ENCODE results near the gene KCNC3. TPM values are rescaled to one million over a fixed set of nuclear protein-coding genes. Genes with fewer than 3 reads are reported as not detected.

KCNC3 gene
- total RNA-seq, 1 donor from 2014 or later: not detected

DNA sequence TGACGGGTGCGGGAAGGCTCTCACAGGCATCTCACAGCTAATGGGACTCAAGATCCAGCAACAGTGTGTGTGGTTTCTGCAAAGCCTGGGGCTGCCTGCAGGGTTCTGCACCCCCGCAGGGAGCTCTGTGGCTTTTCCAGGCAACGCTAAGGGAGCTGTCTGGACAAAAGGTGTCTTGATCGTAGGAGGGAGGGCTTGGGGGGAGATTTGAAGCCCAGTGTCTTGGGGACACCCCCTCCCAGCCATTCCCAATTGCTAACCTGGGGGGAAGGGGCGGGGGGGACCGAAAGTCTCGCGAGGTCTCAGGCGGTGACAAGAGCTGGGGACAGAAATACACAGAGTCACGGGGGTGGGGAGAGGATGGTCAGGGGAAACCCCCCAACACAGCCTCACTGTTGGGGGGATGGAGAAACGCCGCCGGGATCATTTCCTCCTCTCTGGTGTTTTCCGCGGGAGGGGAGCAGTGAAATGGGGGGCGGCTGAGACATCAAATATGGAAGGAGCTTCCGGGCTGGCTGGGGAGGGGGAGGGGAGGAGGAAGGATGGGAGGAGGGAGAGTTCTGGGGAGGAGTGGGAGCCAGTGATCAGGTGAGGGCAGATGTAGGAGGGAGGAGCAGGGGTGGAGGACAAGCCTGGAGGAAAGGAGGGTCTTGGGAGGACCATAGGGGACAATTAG, 13.3 kb downstream of the KCNC3 start:
- DNase-seq (ENCODE audit: low read depth) (no peak), FAIRE-seq (no peak)
- H3K27me3 ChIP-seq (ENCODE audit: control insufficient read depth, insufficient read depth, low read length): peaks cover 10% of the 10 kb centered on the region
- no peaks in the 10 kb centered on the region for H3K36me3 ChIP-seq (ENCODE audit: control insufficient read depth, insufficient read depth, low read length)
- H3K4me3 ChIP-seq (ENCODE audit: low read depth, low read length): no peak overlapping the region
- TF ChIP-seq, protein P1, sequence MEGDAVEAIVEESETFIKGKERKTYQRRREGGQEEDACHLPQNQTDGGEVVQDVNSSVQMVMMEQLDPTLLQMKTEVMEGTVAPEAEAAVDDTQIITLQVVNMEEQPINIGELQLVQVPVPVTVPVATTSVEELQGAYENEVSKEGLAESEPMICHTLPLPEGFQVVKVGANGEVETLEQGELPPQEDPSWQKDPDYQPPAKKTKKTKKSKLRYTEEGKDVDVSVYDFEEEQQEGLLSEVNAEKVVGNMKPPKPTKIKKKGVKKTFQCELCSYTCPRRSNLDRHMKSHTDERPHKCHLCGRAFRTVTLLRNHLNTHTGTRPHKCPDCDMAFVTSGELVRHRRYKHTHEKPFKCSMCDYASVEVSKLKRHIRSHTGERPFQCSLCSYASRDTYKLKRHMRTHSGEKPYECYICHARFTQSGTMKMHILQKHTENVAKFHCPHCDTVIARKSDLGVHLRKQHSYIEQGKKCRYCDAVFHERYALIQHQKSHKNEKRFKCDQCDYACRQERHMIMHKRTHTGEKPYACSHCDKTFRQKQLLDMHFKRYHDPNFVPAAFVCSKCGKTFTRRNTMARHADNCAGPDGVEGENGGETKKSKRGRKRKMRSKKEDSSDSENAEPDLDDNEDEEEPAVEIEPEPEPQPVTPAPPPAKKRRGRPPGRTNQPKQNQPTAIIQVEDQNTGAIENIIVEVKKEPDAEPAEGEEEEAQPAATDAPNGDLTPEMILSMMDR (IDR thresholded peaks at IDR 0.05; ENCODE audit: insufficient read depth, low read length, severe bottlenecking): no peak

- H3K36me3 ChIP-seq (ENCODE audit: control insufficient read depth, insufficient read depth, low read length): no peaks in the 10 kb centered on the region
- FAIRE-seq: no peak
Measured at GRCh38 chr19:50314724-50315708, 14.2 kb downstream of the KCNC3 start.

DNA sequence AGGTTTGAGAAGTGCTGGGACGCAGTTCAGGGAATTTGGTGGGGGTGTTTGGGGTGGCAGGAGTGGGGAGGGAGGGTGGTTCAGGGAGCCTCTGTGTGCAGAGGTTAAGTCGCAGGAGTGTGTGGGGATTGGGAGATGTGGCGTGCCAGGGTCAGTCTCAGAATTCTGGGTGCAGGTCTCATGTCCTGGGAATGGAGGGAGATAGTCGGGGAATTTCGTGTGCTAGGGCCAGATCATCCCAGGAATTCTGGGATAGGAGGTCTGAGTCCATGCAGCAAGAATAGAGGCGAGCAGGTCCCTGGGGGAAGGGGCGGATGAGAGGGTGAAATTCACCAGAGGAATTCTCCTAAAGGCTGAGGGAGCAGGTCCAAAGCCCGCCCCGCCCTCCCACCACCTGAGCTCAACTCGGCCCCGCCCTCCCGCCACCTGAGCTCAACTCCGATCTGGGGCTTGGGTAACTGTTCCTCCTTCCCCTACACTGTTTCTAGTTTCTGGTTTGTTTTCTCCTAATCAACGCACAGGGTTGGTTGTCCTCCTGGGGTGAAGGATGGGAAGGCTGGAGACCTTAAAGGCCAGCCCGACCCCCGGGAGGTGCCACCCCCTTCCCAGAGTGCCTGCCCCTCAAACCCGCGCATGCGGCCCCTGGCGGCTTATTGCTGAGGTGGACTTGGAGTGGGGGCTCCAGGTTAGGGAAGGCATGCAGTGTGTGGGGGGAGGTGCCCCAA, 15.2 kb downstream of the KCNC3 start:
- H3K27me3 ChIP-seq (ENCODE audit: control insufficient read depth, insufficient read depth, low read length): peaks cover 10% of the 10 kb centered on the region

More at GRCh38 chr19:50314724-50315708, 14.2 kb downstream of the KCNC3 start:
- Histone ChIP-seq H3K27me3 (ENCODE audit: control insufficient read depth, insufficient read depth, low read length) (peaks cover 10% of the 10 kb centered on the region), H3K4me3 (ENCODE audit: low read depth, low read length) (no peak overlapping the region)
- no peak for DNase-seq (ENCODE audit: low read depth)
- TF ChIP-seq, protein P1 (IDR thresholded peaks at IDR 0.05; ENCODE audit: insufficient read depth, low read length, severe bottlenecking): no peak

DNA sequence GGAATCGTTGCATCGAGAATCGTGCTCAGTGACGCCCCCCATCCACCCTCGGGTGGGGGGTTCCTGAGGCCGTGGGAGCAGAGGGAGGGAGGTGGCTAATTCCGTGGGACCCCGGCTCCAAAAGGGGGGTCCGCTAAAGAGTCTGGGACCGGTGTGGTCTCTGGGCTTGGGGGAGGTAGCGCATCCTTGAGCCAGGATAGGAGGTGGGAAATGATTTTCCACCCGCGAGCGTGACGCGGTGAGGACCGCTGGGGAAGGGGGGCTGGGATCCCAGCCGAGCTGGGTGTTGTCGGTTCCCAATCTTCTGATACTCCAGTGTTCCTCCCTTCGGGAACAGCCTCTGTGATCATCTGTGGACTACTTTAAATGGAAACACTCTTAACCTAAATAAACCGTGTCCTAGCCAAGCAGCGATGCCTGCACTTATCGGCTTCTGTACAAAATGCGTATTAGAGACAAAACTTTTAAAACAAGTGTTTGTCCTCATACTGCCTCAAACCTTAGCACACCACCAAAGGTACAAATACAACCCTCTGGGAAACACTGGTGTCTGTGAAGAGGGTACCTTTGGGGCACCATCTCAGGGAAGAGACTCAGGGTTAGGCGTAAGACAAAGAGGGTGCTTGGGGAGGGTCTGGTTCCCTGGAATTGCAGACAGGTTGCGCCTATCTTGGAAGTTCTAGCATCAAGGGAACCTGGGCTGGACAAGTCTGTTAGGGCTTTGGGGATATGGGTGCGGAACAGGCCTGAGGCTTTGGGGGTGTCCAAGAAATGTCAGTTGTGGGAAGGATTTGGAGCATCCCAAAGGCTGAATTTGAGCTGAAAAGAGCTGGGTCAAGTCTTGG, 16.0 kb downstream of the KCNC3 start:
- DNase-seq (ENCODE audit: low read depth): no peak
- TF ChIP-seq, protein P1 (IDR thresholded peaks at IDR 0.05; ENCODE audit: insufficient read depth, low read length, severe bottlenecking): no peak
- no peak overlapping the region for H3K4me3 ChIP-seq (ENCODE audit: low read depth, low read length)
- H3K36me3 ChIP-seq (ENCODE audit: control insufficient read depth, insufficient read depth, low read length): no peaks in the 10 kb centered on the region
- FAIRE-seq: no peak
- H3K27me3 ChIP-seq (ENCODE audit: control insufficient read depth, insufficient read depth, low read length): peaks cover 10% of the 10 kb centered on the region

More for the DNA sequence above, 15.2 kb downstream of the KCNC3 start:
- H3K4me3 ChIP-seq (ENCODE audit: low read depth, low read length): no peak overlapping the region
- H3K36me3 ChIP-seq (ENCODE audit: control insufficient read depth, insufficient read depth, low read length): no peaks in the 10 kb centered on the region
- no peak for FAIRE-seq
- TF ChIP-seq, protein P1 (IDR thresholded peaks at IDR 0.05; ENCODE audit: insufficient read depth, low read length, severe bottlenecking): no peak
- DNase-seq (ENCODE audit: low read depth): no peak
